Glomerular visceral epithelial cell (primary cell): ENCODE measurements around the gene PIGC.
"Not testable (repeated sequence)": the region's sequence is repeated elsewhere in the genome, so short reads cannot be mapped to it uniquely, and the experiment has no call there.

ENCODE experiments used
- DNase-seq: peaks from one replicate; pipeline ENCODE4 v3.0.0-alpha.2; 2016; ENCODE audit errors: extremely low spot score

Gene PIGC

DNA sequence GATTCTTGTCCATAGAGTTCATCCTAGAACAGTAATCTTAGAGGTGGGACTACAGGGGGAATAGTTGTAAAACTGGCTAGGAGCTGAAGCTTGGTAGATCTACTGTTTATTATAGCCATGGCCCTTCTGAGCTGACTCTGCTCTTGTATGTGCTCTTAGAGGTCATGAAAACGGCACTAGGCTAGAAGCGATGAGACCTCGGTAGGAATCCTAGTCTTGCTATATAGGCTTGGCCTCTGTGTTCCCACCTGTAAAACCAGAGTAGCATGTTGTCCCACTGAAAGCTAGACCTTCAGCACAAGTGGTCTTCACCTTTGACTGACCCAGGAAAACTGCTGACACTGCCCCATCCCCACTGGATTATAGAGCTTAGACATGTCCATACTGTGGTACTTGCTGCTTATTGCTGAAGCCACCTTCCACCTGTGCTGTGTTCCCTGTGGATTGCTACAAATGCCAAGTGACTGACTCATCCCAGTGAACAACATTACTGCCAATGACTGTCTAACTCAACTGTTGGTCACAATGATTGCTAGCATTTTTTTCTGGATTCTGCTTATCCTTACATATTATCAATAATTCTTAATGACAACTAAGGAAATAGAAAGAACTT lies 23.0 kb upstream of the PIGC start:
- DNase-seq = peak; percentile 63

DNA sequence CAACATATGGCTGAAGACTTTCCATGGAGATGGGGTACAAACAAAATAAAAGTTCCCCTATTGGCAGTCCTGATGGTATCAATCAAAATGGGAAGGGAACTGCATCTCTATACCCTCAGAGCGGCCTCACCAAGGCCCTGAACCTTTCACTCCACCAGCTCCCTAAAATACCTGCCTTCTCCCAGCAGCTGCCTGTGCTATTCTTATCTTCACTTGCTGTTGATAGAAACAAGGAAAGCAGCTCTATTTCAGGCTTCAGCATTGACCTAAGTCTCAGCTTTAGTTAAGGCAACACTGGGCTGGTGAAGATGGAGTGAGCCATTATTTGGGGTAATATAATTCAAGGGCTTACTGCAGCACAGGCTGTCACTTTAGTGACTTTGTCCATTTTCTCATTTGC lies 21.7 kb upstream of the PIGC start:
- DNase-seq = no peak

DNA sequence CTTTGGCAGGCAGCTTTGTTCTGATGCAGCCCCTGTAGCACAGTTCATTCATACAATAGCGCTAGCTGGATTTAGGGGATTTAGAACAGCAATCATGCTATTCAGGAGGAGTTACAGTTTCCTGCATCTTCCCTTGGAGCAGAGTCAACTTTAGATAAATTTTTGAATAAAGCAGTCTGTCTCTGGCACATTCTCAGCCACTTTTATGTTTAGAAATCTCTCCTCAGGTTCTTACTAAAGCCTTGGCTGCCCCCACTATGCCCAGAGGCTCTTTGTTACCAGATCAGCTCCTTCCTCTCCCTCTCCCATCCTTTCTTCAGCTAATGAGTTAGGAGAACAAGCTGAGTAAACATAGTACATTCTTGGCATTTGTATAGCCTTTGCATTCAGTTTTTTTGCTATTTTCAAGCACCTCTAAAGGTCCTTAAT lies 17.0 kb upstream of the PIGC start:
- DNase-seq = no peak

DNA sequence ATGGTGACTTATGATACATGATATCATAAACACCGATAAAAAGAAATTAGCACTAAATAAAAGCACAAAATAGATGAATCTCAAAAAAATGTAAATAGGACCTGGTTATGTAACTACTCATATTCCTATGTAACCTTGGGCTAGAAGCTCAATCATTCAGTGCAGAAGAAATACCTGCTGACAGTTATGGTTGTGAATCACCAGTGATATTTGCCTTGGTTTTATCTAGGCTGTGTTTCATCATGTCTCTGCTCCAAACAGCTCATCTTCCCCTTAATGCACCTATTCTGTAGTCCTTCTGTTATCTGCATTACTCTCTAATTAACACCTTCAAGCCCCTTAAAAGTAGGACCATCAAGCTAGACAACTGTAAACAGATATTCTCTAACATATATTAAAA lies 16.3 kb upstream of the PIGC start:
- DNase-seq = no peak

DNA sequence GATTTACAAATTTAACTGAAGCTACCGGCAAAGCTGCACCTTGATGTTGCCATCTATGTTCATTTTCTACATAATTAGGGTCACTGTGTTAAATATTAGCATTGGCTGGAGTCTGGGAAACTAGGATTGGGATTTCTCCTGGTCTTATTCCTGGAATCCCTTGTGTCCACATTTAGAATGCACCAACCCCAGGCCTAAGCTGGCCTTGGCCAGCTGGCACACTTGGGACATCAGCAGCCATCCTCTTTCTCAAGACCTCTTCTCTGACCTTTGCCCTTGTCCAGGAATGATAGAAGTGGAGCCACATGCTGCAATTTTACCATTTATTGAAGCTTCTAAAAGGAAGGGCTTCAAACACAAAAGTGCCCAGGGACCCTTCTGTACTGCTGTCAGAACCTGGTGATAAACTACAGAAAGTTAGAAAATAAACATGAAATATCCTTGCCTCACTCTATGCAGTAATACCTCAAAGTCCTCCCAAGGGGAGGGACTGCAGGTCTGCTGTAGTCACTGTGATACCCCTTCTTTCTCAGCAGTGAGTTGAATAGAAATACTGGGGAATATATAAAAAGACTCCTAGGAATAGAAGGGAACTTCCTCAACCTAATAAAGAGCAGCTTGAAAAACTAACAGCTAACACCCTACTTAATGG lies 13.7 kb upstream of the PIGC start:
- DNase-seq = no peak

DNA sequence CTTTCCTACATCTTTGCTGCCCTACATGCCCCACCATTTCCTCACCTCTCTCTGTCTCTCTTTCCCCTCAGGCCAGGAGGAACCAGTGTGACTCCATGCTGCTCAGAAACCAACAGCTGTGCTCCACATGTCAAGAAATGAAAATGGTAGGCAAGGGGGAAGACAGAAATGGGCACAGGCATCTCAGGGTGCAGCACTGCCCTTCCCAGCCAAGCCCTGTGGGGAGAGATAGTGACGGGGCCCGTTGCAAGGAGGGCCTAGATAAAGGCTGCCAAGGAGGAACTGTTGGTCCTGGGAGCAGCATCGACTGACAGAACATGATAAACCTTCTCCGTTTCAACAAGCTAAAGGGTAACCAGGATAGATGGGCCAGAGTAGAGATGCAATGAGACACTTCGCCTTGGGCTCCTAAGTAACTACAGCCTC lies 12.5 kb upstream of the PIGC start:
- DNase-seq = no peak

DNA sequence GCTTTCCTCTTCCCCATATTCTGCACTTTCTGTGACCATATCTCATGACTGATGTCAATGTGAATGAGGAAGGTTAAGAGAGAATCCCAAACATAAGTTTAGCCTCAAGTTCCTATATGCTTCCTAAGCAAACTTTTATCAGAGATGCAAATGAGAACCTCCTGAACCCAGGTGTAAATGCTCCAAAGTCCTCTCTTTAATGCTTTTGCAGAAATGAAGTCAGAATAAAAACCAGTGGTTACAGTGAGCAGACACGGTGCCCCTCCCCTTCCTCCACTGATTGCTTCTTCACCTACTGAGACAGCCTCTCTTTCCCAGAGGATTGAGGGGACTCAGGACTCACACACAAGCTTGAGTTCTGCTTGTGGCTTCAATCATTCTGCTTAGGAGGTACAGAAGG lies 11.6 kb upstream of the PIGC start:
- no peak for DNase-seq

DNA sequence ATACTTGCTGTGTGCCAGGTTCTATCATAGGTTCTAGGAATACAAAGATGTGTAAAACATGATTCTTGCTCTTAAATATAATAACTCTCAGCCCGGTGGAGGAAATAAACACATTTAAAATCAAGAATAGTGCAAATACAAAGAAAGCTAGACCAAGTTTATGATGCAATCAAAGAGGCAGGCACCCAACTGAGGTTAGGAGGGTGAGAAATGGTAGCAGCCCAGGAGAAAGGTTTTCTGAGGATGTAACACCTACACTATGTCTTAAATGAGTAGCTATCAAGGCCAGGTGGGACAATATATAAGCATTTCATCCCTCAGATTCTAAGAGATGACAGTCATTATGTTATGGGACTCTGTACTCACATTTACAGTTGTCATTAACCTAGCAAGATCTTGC lies 9.7 kb upstream of the PIGC start:
- DNase-seq = no peak

DNA sequence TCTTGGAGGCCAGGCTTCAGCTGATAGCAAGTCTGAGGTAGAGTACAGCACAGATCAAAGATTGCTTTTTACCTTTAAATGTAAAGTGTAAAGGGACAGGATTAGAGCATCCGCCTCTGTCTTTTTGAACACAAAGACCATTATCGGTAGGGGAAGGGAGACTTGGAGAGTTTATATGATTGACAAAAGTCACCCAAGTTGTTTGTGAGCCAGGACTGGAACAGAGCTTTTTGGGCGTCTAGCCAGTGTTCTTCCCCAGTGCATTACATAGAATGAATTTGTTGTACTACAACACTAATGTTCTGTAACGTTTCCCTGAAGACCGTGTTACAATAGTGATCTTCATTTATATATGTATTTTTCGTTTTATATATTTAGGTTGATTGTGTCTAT lies 9.3 kb upstream of the PIGC start:
- no peak for DNase-seq

DNA sequence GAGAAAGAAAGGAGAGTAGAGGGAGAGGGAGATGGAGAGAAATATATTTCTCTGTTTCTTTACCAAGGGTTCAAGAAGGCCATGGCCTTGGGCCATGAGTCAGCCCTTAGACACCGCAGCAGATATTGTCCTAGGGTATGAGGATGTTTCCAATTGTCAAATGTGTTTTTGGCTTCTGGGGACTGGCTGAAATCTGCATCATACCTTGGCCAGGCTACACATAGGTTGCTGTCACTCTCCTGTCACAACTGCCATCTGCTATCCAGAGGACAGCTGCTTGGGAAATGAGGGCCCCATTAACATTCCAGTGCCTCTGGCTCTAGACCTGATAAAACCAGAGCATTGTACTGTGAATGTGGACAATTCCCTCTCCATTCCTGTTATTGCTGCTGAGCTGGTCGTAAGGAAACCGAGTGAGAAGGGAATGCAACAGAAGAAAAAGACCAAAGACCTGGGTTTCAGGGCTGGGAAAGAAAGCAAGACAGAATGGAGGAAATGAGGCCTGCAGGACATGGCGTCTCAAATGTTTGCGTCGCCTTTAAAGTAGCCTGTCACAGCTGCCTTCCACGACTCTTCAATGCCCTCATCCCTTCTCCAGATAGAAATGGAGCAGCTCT lies 8.8 kb upstream of the PIGC start:
- DNase-seq = no peak

DNA sequence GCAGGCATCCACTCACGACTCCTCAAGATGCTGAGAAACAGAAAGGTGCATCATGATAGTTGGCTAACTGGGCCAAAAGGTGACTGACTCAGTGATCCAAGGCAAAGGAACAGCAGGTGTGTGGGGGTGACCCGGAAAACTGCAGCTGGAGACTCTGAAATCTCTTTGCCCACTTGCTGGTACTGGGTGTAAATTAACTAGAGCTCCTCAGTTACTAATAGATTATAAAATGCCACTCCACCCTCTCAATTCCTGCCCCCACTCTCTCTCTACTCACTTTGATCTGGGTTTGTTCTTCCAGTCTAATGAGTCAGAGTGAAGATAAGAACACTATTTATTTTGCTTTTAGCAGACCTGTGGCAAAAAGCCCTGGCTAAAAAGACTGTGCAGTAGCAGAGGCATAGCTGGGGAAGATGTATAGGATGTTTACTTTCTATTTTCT lies 7.2 kb upstream of the PIGC start:
- peak; percentile 47 for DNase-seq

DNA sequence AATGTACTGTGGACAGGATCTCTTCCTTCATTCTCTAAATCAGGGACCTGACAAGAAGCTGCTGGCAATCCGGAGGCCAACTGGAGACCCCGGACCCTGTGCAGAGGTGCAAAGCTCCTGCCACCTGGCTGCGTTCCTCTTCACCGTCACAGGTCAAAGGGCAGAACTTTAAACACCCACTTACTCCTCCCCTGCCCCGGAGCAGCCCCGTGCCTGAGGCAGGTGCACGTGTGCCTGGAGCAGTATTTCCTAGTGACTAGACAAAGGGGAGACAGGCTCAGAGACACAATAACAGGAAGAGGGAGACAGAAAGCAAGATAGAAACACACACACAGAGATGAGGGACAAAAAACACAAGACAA lies 6.6 kb upstream of the PIGC start:
- DNase-seq = no peak

DNA sequence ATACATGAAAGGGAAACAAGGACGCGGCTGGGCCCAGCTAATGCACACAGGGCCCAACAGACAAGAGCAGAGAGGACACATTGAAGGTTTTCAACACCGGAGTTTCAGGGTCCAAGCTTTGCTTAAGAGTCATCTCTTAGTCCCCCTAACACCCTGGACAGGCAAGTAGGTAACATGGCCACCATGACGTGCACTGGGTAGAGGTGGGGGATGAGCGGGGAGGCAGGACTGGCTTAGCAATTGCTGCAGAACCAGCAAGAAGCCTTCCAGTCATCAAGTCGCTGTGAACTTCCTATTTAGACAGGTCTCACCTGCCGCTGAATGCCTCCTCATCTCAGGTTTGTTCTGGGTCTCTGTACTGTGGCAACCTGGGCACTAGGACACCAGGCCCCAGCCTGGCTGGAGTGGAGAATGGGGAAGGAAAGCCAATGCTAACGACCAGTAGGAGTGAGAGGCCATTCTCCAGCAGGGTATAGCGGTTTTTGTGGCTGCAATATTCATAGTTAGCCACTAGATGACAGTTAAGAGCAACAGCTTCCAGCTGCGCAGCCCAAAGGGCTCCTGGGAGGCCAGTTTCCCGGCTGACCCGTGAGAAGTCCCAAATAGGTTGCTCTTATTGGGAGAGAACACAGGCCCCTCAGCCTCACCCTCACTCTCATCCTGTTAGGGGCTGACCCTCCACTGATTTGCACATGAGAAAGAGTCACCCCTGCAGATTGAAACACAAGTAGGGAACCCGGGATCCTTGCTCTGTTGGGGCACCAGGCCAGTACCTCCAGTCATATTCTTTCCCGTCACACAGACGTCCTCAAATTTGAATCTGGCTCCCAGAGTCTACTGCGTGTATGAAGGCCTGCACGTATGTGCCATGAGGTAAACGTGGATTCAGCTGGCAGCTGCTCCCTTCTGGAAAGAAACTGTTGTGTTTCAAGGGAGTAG lies 6.0 kb upstream of the PIGC start:
- peak; percentile 69 for DNase-seq

DNA sequence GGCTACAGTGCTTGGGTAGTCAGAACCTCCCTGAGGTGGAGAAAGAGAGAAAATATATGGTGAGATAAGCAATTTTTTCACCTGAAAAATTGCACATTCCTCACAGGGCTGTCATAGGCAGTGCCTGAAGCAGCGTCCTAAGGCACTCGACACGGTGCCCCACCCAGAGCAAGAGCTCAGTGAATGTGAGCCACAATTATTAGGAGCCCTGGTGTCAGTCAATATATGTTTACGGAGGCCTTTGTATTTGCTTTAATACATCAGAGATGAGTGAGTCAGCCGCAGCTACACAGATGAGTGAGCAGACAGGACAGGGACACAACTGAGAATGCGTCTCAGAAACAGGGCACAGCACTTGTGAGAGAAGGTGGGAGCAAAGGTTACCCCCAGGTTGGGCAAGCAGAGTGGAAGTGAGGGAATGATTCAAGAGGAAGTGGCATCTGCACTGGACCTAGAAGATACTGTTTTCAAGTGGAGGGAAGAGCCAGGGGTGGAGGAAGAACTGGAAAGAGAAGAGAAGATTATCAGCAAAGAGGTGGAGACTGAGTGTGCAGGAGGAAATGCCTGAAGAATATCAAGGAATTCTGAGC lies 5.2 kb upstream of the PIGC start:
- peak; percentile 67 for DNase-seq

DNA sequence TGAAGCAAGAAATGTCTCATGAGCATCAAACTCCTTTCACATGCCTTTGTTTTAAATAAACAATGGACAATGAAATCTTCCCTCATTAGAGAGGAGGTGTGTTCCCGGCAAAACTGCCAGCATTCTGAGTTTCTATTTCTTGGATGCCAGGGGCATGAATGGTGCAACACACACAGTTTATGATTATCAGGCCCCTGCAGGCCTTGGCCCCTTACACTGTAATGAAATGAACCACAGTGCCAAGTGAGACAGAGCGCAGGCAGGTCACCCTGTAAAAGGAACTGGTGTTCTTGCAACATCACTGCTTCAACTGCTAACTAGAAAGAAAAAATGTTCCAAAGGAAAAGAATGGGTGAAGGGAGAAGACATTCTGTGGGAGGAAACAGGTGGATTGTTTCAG lies 3.8 kb upstream of the PIGC start:
- DNase-seq = no peak

DNA sequence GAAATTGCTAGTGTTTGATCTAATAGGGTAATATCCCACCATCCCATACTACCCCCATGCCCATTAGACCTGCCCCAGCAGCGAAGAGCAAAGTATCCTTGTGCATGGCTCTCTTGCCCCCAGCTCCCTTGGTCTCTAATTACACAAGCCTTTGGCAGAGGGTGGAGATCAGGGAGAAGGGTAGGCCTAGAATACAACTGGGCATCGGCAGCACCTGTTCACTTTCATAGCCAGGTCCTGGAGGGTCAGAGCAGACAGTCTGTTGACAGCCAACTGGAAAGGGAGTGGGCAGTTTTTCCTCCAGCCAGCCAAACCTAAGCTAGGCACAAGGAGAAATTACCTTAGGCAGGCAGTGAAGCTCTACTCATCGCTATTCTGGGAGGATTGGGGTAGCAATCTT lies 2.7 kb upstream of the PIGC start:
- DNase-seq = no peak

DNA sequence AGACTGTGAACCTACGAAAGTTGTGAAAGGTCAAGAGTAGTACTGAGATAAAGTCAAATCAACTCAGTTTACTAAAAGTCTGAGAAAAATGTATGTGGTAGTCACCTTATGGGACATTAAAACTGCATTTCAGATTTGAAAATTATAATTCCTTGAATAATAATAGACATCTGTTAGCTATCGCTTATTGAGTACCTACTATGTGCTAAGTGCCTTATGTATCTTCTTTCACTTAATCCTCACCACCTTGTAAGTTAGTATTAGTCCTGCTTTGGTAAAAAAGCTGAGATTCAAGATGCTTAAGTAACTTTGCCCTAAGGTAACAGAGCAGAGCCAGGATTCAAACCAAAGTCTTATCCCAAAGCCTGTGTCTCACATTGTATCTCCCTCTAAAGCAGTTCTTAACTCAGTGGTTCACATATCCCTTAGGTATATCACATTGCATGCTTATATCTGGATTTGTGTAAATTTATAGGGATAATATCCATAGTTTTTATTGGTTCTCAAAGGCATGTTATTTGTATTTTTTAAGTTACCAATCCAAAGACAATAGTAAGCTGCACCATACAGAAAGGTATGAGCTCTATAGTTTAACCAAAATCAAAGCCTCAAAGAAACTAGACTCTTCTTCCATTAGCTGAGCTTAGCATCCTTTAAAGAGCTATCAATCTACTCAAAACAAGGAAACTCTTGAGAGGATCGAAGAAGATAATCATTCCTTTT lies 865 bp downstream of the PIGC start:
- DNase-seq = no peak

DNA sequence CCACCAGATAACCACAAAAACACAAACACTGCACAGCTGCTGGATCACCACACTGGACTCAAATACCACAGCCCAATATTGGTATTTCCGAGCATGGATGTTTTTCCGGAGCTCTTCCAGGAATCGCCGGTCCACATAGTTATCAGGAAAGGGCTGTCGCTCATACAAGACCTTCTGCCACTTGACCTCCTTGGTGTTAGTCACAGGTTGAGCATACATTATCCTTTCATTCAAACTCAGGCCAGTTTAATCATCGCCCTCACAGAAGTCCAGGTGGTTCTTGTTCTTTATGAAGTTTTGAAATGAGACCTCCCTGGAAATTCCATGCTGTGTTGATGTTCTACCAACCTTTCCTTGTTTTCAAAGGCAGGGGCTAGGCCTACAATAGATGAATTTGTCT lies 1.5 kb downstream of the PIGC start:
- DNase-seq = no peak

DNA sequence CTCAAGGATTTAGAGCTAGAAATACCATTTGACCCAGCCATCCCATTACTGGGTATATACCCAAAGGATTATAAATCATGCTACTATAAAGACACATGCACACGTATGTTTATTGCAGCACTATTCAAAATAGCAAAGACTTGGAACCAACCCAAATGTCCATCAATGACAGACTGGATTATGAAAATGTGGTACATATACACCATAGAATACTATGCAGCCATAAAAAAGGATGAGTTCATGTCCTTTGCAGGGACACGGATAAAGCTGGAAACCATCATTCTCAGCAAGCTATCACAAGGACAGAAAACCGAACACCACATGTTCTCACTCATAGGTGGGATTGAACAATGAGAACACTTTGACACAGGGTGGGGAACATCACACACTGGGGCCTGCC lies 6.7 kb downstream of the PIGC start:
- DNase-seq = not testable (repeated sequence)

DNA sequence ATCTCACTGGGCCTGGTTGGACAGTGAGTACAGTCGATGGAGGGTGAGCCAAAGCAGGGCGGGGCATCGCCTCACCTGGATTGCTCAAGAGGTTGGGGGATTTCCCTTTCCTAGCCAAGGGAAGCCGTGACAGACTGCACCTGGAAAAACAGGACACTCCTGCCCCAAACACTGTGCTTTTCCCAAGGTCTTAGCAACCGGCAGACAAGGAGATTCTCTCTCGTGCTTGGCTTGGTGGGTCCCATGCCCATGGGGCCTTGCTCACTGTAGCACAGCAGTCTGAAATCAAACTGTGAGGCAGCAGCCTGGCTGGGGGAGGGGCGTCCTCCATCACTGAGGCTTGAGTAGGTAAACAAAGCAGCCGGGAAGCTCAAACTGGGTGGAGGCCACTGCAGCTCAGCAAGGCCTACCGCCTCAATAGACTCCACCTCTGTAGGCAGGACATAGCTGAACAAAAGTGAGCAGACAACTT lies 12.1 kb downstream of the PIGC start:
- DNase-seq = no peak

DNA sequence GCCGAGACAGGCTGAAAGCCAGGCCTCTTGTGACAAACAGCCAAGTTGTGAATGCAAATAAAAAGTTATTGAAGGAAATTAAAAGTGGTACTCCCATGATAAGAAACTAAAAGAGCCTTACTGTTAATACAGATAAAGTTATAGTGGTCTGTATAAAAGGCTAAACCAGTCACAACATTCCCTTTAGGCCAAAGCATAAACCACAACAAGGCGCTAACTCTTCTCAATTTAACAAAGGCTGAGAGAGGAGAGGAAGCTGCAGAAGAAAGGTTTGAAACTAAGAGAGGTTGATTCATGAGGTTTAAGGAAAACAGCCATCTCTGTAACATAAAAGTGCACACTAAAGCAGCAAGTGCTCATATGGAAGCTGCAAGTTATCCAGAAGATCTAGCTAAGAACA lies 12.7 kb downstream of the PIGC start:
- no peak for DNase-seq
